OCI-LY7 (cell line): ENCODE measurements around the gene INO80D.

Experiments
- EZH2phosphoT487 ChIP-seq: fragments of 200-600 bp; sonication (generic); IDR thresholded peaks from 2 replicates; pipeline ENCODE4 v1.6.1; 2018; ENCODE audit warnings: low read depth, borderline replicate concordance, mild to moderate bottlenecking, mixed run types, antibody characterized with exemption, low read length, moderate library complexity, mixed read lengths
- TF ChIP-seq, protein P1 (sequence below): fragments of 200-600 bp; sonication (generic); conservative IDR thresholded peaks from 2 replicates; pipeline ENCODE4 v1.5.1; 2014; ENCODE audit warnings: mild to moderate bottlenecking, antibody characterized with exemption, low read length, moderate library complexity, mixed read lengths

GRCh38 chr2:206085742-206086445 lies at the start of gene INO80D:
- TF ChIP-seq, protein P1, sequence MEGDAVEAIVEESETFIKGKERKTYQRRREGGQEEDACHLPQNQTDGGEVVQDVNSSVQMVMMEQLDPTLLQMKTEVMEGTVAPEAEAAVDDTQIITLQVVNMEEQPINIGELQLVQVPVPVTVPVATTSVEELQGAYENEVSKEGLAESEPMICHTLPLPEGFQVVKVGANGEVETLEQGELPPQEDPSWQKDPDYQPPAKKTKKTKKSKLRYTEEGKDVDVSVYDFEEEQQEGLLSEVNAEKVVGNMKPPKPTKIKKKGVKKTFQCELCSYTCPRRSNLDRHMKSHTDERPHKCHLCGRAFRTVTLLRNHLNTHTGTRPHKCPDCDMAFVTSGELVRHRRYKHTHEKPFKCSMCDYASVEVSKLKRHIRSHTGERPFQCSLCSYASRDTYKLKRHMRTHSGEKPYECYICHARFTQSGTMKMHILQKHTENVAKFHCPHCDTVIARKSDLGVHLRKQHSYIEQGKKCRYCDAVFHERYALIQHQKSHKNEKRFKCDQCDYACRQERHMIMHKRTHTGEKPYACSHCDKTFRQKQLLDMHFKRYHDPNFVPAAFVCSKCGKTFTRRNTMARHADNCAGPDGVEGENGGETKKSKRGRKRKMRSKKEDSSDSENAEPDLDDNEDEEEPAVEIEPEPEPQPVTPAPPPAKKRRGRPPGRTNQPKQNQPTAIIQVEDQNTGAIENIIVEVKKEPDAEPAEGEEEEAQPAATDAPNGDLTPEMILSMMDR, result peak; percentile 75
- no peak for TF ChIP-seq EZH2phosphoT487
